GM18867 (cell line): ENCODE data around the gene CTNND1.
A peak's percentile ranks its signal among the peaks of the same experiment; 100 is the strongest.
"Not testable (repeated sequence)": the region's sequence is repeated elsewhere in the genome, so short reads cannot be mapped to it uniquely, and the experiment has no call there.

Experiments
- ATAC-seq: cut with Tn5 transposase; IDR thresholded peaks from one replicate; pipeline ENCODE4 v1.9.1; 2021; ENCODE audit warnings: mild to moderate bottlenecking, moderate library complexity; ENCODE audit not compliant: unreplicated experiment

The CTNND1 gene

DNA sequence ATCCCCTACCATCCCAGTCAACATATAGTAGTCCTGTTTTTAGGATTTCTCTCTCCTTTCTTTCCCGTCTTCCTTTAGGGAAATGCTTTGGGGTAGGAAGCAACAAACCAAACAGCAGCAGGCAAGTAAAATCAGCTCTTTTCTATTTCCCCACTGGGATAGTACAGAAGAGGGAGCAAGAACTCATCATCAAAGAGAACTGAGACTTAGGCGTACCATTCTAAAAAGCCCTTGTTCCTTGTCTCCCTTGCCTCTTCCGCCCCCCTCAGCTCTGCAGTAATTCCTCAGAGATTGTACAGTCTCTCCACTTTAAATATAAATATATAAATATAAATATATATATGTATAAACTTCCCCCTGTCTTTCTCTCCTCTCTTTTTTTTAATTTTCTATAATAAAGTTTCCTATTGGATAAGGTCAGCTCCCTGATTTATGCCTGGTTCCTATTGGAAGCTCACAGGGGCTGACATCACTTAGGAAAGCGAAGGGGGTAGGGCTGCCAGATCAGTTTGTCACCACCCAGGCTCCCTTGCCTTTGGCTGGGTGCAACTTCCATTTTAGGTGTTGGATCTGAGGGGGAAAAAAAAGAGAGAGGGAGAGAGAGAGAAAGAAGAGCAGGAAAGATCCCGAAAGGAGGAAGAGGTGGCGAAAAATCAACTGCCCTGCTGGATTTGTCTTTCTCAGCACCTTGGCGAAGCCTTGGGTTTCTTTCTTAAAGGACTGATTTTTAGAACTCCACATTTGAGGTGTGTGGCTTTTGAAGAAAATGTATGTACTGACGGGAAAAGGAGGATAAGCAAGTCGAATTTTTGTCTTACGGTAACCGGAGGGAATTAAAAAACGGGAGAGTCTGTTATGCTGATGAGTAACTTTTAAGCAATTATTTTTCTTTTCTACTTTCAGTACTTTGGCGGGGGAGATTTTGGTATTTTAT, at the start of gene CTNND1:
CTNND1 (plus strand) TSS at position 502 of the 934 bp plus-strand sequence. CDS start 29,677 bp downstream, outside the sequence.
- peak; percentile 51 for ATAC-seq

- ATAC-seq, result peak; percentile 95
Observed at GRCh38 chr11:57712256-57713150, 49.1 kb upstream of the CTNND1 start, which contains the start of gene TMX2. Gene TMX2 (plus strand): TSS chr11:57712593. CDS start chr11:57712619, 26 bp downstream.

- no peak for ATAC-seq
Observed at GRCh38 chr11:57713835-57714234, 47.8 kb upstream of the CTNND1 start.

GRCh38 chr11:57716726-57717125, 44.9 kb upstream of the CTNND1 start:
- ATAC-seq, result not testable (repeated sequence)

- ATAC-seq, result no peak
Observed at GRCh38 chr11:57727185-57727584, 34.4 kb upstream of the CTNND1 start.

DNA sequence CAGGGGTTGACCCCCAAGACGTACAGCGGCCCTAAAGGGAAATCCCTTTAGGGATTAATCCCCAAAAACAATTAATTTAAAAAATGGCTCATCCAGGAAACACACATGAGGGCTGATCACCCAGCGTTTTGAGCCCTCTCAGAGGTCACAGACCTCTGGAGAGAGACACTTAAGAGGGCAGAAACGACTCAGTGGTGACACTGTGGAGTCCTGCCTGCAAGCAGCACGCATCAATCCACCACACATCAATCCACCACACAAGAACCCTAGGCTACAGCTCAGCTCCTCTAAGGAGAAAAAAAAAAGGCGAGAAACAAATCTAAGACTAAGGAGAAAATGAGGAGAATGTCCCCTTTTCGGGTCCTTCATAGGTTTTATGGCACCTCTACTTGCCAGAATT, 32.8 kb upstream of the CTNND1 start:
- peak; percentile 34 for ATAC-seq

GRCh38 chr11:57729479-57729878, 32.1 kb upstream of the CTNND1 start:
- ATAC-seq, result peak; percentile 76

- no peak for ATAC-seq
Observed at GRCh38 chr11:57732661-57733060, 28.9 kb upstream of the CTNND1 start.

GRCh38 chr11:57735619-57736298, 25.8 kb upstream of the CTNND1 start:
- peak; percentile 61 for ATAC-seq

DNA sequence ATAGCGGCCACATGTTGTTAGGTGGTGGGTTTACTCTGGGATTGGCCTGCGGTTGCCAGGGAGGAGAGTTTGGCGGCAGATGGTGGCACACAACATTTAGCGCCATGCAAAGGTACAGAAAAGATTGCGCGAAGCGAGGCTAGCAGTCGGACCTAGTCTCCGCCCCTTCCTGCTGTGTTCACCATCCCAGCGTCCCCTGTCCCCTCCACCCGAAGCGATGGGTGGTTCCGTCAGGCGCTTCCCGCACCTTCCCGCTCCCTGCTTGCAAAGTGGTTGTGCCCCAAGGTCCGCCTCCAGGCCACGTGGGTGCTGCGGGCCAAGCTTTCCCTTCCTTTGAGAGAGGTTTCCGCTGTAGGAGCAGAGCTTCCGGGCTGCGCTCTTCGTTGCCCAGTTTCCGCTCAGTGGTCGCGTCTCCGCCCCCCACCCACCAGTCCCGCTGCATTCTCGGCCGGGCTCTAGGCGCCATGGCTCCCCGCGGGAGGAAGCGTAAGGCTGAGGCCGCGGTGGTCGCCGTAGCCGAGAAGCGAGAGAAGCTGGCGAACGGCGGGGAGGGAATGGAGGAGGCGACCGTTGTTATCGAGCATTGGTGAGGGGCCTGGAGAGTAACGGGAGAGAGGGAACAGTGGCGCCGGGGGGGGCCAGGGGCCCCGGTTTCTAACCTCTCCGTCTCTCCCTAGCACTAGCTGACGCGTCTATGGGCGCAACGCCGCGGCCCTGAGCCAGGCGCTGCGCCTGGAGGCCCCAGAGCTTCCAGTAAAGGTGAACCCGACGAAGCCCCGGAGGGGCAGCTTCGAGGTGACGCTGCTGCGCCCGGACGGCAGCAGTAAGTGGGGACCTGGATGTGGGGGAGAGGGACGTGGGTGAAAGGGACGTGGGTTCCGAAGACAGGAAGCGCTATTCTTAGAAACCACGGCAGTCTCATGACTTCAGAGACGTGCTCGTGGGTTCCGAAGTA, 20.2 kb upstream of the CTNND1 start, which contains the start of gene SELENOH:
SELENOH (plus strand) TSS at position 360 of the 955 bp plus-strand sequence; CDS start at position 465, 105 bp downstream.
- ATAC-seq, result peak; percentile 89

DNA sequence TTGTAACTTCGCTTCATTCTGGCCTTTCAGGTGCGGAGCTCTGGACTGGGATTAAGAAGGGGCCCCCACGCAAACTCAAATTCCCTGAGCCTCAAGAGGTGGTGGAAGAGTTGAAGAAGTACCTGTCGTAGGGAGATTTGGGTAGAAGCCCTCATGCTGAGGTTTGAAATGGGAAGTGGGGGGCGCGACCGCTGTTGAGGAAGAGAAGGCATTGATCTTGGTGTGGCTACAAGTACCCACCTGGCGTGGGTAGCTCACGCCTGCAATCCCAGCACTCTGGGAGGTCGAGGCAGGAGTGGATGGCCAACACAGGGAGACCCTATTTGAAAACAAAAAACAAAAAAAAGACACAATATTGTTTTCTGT, 19.5 kb upstream of the CTNND1 start:
- ATAC-seq, result no peak

DNA sequence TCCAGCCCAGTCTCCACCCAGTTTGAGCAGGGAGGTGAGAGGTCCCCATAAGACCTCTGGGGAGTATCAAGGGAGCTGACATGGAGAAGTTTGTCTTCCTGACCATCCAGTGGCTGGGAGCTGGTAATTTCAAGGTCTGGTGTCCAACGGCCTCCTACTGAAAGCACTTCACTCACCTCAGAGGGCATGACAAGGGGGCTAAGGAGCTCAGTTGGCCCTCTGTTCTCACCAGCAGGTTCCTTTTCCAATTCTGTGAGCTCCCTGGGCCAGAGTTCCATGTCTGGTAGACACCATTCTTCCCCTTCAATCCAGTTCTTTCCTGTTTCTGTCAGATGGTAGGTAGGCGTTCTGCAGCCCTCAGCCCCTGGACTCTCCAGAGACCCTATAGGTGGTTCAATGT, 17.2 kb upstream of the CTNND1 start:
- ATAC-seq, result no peak

DNA sequence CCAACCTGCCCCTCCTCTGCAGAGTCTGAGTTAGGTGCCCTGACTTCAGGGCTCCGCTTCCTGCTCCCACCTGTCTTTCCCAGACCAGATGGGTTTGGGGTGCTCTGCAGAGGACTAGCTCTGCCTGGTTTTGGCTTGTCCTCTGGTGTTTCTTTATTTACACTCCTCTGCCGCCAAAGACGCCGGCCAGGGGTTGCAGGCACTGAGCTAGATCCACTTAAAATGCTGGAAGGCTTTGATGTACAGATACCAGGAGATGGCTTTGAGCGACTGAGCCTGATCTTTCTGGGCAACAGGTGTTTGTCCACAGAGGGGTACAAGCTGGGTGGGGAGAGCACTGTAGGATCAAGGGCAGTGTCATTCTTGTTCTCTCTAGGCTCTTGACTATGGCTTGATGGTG, 16.4 kb upstream of the CTNND1 start:
- no peak for ATAC-seq

GRCh38 chr11:57746920-57747319, 14.7 kb upstream of the CTNND1 start:
- no peak for ATAC-seq

- ATAC-seq, result no peak
Observed at GRCh38 chr11:57751176-57751575, 10.4 kb upstream of the CTNND1 start.

GRCh38 chr11:57751676-57752253, 9.8 kb upstream of the CTNND1 start, which contains the start of gene BTBD18:
Gene BTBD18 (minus strand): TSS chr11:57751819. CDS start chr11:57751188, 631 bp downstream.
- ATAC-seq, result peak; percentile 54

- no peak for ATAC-seq
Observed at GRCh38 chr11:57752954-57753353, 8.6 kb upstream of the CTNND1 start.

DNA sequence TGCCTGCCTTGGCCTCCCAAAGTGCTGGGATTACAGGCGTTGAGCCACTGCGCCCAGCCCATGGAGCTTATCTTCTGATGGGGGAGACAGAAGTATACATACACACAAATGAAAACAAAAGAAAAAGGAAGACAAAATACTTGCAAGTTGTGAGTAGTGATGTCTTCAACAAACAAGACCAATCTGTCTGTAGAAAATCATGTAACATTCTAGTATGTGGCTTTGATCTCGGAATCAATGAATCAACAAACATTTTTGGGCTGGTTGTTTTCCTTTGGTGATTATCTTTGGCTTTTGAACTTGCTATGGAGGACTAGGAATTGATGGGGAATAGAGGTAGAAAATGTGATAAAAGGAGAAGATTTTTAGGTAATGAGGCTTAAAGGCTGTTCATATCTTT, 3.4 kb upstream of the CTNND1 start:
- ATAC-seq, result no peak

DNA sequence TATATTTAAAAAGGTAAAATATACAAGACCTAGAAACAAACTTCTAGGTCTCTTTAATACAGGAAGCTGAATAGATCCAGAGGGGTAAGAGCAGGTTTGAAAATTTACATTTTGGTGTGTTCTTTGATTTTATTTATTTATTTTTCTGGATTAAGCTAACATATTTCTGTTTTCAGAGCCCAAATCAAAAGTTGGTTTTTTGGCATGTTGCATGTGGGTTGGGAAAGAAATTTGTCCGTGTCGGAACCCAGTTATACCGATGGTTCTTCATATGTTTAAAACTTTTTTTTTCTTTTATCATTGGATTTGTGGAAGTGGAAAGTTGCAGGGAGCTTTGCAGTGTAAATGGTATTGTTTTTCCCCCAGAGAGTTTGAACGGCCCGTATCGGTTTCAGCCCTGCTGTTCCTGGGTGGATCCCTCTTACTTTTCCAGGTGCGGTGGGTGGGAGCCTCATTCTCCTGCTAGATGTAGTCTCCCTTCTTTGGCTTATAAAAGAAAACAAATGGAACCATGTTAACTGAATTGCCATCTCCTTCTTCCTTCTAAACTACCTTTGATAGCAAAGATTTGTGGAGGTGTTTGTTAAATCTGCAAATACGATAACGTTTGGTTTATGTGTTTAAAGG, 746 bp downstream of the CTNND1 start:
- no peak for ATAC-seq
